Breast epithelium (tissue), 4 donors: Measurements from ENCODE around the gene PBX3. TPM values are rescaled to one million over a fixed set of nuclear protein-coding genes. Genes with fewer than 3 reads are reported as not detected.

Experiments
- DNase-seq, 2 donors: peaks; one replicate each; pipeline ENCODE4 v3.0.0-alpha.2; 2019; ENCODE audit warnings: low spot score in 2 of 2
- H3K27ac ChIP-seq, 2 donors: fragments of 200-600 bp; sonication (generic) in 1 of 2; one replicate each; pipeline ENCODE4 v1.5.1; 2016 to 2019; ENCODE audit warnings: mild to moderate bottlenecking in 1 of 2
- H3K27me3 ChIP-seq, 2 donors: fragments of 200-600 bp; sonication (generic) in 1 of 2; one replicate each; pipeline versions ENCODE4 v1.5.1 to v1.6.0; 2017 to 2019; ENCODE audit warnings: control low read depth in 1 of 2, mild to moderate bottlenecking in 1 of 2
- H3K36me3 ChIP-seq: fragments of 200-600 bp; one replicate; pipeline ENCODE4 v1.5.1; 2019
- H3K4me1 ChIP-seq, 2 donors: fragments of 200-600 bp; sonication (generic); one replicate each; pipeline ENCODE4 v1.5.1; 2016 to 2019; ENCODE audit warnings: control low read depth in 1 of 2
- H3K4me3 ChIP-seq, 3 donors: fragments of 200-600 bp; sonication (generic); 1 replicate in 2 of 3; 2 replicates in 1 of 3; pipeline ENCODE4 v1.5.1; 2016 to 2019; ENCODE audit warnings: mild to moderate bottlenecking in 3 of 3, moderate library complexity in 2 of 3
- H3K9me3 ChIP-seq, 2 donors: fragments of 200-600 bp; sonication (generic) in 1 of 2; one replicate each; pipeline ENCODE4 v1.5.1; 2016 to 2019; ENCODE audit warnings: control low read depth in 1 of 2
- CTCF ChIP-seq, 3 donors: fragments of 450-650 bp; IDR thresholded peaks; one replicate each; pipeline ENCODE4 v1.5.1; 2016 to 2017; ENCODE audit warnings: antibody characterized with exemption in 3 of 3, mild to moderate bottlenecking in 3 of 3, moderate library complexity in 3 of 3
- POLR2A ChIP-seq: fragments of 450-650 bp; IDR thresholded peaks from one replicate; pipeline ENCODE4 v1.6.1; 2016; ENCODE audit warnings: antibody characterized with exemption, mild to moderate bottlenecking, moderate library complexity
- POLR2AphosphoS5 ChIP-seq, 3 donors: sonication (generic); formaldehyde crosslinking; IDR thresholded peaks; one replicate each; pipeline ENCODE4 v1.6.1; 2017; ENCODE audit warnings: antibody characterized with exemption in 3 of 3
- intact Hi-C: fragments of 100-400 bp; cut with DNase I; formaldehyde crosslinking; loops from one replicate; pipeline ENCODE4 v1.15.1; 2023; ENCODE audit warnings: low total_unique reads
- total RNA-seq, 3 donors: library from RNA; depleted of rRNA; stranded (reverse); fragments of >200 nt; gene quantifications; one replicate each; pipeline ENCODE4 v1.1.0, GENCODE V29; 2016

Gene PBX3
- total RNA-seq, 3 donors from 2014 or later: 29.5 to 31.2 (median 29.8) TPM

- Histone ChIP-seq H3K27me3 (no peaks in the 10 kb centered on the region), H3K9me3 (no peaks in the 10 kb centered on the region), H3K4me3 (no peak overlapping the region), H3K27ac (no peak overlapping the region), H3K4me1 (no peaks in the 10 kb centered on the region), H3K36me3 (no peaks in the 10 kb centered on the region)
- TF ChIP-seq CTCF (IDR thresholded peaks at IDR 0.05): no peak
- TF ChIP-seq POLR2A: no peak
- no peak for TF ChIP-seq POLR2AphosphoS5 (IDR thresholded peaks at IDR 0.05)
- no peak for DNase-seq
- intact Hi-C loops: no loop called here
Measured at GRCh38 chr9:125784286-125785049, 37.3 kb downstream of the PBX3 start.

- TF ChIP-seq CTCF (IDR thresholded peaks at IDR 0.05) (no peak), POLR2AphosphoS5 (IDR thresholded peaks at IDR 0.05) (no peak), POLR2A (no peak)
- DNase-seq: no peak
- intact Hi-C loops: no loop called here
- H3K27ac ChIP-seq: no peak overlapping the region
- H3K4me1 ChIP-seq: no peaks in the 10 kb centered on the region
- H3K9me3 ChIP-seq: no peaks in the 10 kb centered on the region
- no peaks in the 10 kb centered on the region for H3K27me3 ChIP-seq
- no peaks in the 10 kb centered on the region for H3K36me3 ChIP-seq
- H3K4me3 ChIP-seq: no peak overlapping the region
Measured at GRCh38 chr9:125785248-125785751, 38.1 kb downstream of the PBX3 start.

- no peak for DNase-seq
- intact Hi-C loops: no loop called here
- no peaks in the 10 kb centered on the region for H3K9me3 ChIP-seq
- no peaks in the 10 kb centered on the region for H3K36me3 ChIP-seq
- H3K27ac ChIP-seq: no peak overlapping the region
- TF ChIP-seq CTCF (IDR thresholded peaks at IDR 0.05) (no peak), POLR2AphosphoS5 (IDR thresholded peaks at IDR 0.05) (no peak), POLR2A (no peak)
- H3K4me3 ChIP-seq: no peak overlapping the region
- H3K4me1 ChIP-seq: no peaks in the 10 kb centered on the region
- no peaks in the 10 kb centered on the region for H3K27me3 ChIP-seq
Measured at GRCh38 chr9:125787715-125788114, 40.5 kb downstream of the PBX3 start.

GRCh38 chr9:125789196-125789595 is 42.0 kb downstream of the PBX3 start:
- DNase-seq: no peak
- Histone ChIP-seq H3K4me3 (no peak overlapping the region), H3K27ac (no peak overlapping the region), H3K4me1 (no peaks in the 10 kb centered on the region), H3K27me3 (no peaks in the 10 kb centered on the region), H3K36me3 (no peaks in the 10 kb centered on the region), H3K9me3 (no peaks in the 10 kb centered on the region)
- intact Hi-C loops: no loop called here
- TF ChIP-seq CTCF (IDR thresholded peaks at IDR 0.05): no peak
- no peak for TF ChIP-seq POLR2A
- no peak for TF ChIP-seq POLR2AphosphoS5 (IDR thresholded peaks at IDR 0.05)

- DNase-seq: no peak
- Histone ChIP-seq H3K27ac (no peak overlapping the region), H3K9me3 (no peaks in the 10 kb centered on the region), H3K4me1 (no peaks in the 10 kb centered on the region), H3K36me3 (no peaks in the 10 kb centered on the region), H3K4me3 (no peak overlapping the region), H3K27me3 (no peaks in the 10 kb centered on the region)
- intact Hi-C loops: loop anchor here (5.0 kb wide), 1 partner anchor 63 kb away; no protein-coding TSS in a partner anchor
- no peak for TF ChIP-seq CTCF (IDR thresholded peaks at IDR 0.05)
- no peak for TF ChIP-seq POLR2A
- no peak for TF ChIP-seq POLR2AphosphoS5 (IDR thresholded peaks at IDR 0.05)
Measured at GRCh38 chr9:125794708-125795107, 47.5 kb downstream of the PBX3 start.
